Caco-2 (cell line): ENCODE measurements around the gene DTNB. TPM values are rescaled to one million over a fixed set of nuclear protein-coding genes. Genes with fewer than 3 reads are reported as not detected.

ENCODE experiments used
- BruUV-seq: library from RNA; stranded (reverse); fragments of 400-500 nt; replicated peaks from 2 replicates; lab custom pipeline; 2021; lab: Mats Ljungman, UMichigan
- CTCF ChIA-PET: fragments of 300-600 bp; sonication (Branson Sonifier 250); formaldehyde crosslinking; loops from one replicate; lab custom pipeline; 2022; ENCODE audit warnings: antibody characterized with exemption; lab: Charles Lee
- POLR2A ChIA-PET: fragments of 300-600 bp; sonication (Branson Sonifier 250); formaldehyde crosslinking; loops from one replicate; lab custom pipeline; 2022; ENCODE audit warnings: antibody characterized with exemption; lab: Charles Lee
- DNase-seq, 2 experiments: peaks; one replicate each; pipeline versions ENCODE4 v3.0.0 to v3.0.0-alpha.2; 2020 to 2022
- H3K27me3 ChIP-seq: replicated peaks from 2 replicates; pipeline ENCODE4 v1.6.0; 2011; ENCODE audit warnings: low read length; ENCODE audit not compliant: control insufficient read depth, insufficient read depth
- H3K36me3 ChIP-seq: 2 replicates; pipeline ENCODE4 v1.5.1; 2011; ENCODE audit warnings: low read length; ENCODE audit not compliant: control insufficient read depth, insufficient read depth
- H3K4me1 ChIP-seq: fragments of 250-450 bp; sonication (Bioruptor Pico); 2 replicates; pipeline ENCODE4 v1.5.1; 2020; ENCODE audit warnings: mild to moderate bottlenecking
- H3K4me3 ChIP-seq: 2 replicates; pipeline ENCODE4 v1.5.1; 2011; ENCODE audit warnings: low read depth, mild to moderate bottlenecking, control low read depth, low read length
- H3K9me3 ChIP-seq: fragments of 250-450 bp; sonication (Bioruptor Pico); 2 replicates; pipeline ENCODE4 v1.5.1; 2020; ENCODE audit warnings: mild to moderate bottlenecking, moderate library complexity
- H3K27ac Mint-ChIP-seq: one replicate; pipeline ENCODE4 v1.8.0; 2022; ENCODE audit warnings: mixed read lengths; ENCODE audit not compliant: unreplicated experiment
- H3K27me3 Mint-ChIP-seq: one replicate; pipeline ENCODE4 v1.8.0; 2022; ENCODE audit warnings: mixed read lengths; ENCODE audit not compliant: insufficient read depth, unreplicated experiment
- H3K36me3 Mint-ChIP-seq: one replicate; pipeline ENCODE4 v1.8.0; 2022; ENCODE audit warnings: mild to moderate bottlenecking, mixed read lengths; ENCODE audit not compliant: insufficient read depth, unreplicated experiment
- H3K4me1 Mint-ChIP-seq: one replicate; pipeline ENCODE4 v1.8.0; 2022; ENCODE audit warnings: low read depth, mixed read lengths; ENCODE audit not compliant: unreplicated experiment
- H3K4me3 Mint-ChIP-seq: one replicate; pipeline ENCODE4 v1.8.0; 2022; ENCODE audit warnings: mild to moderate bottlenecking, moderate library complexity, mixed read lengths; ENCODE audit not compliant: unreplicated experiment
- H3K9me3 Mint-ChIP-seq: one replicate; pipeline ENCODE4 v1.8.0; 2022; ENCODE audit warnings: mixed read lengths; ENCODE audit not compliant: unreplicated experiment
- CTCF ChIP-seq, 2 experiments: fragments of 200-600 bp in 1 of 2; IDR thresholded peaks; 1 replicate in 1 of 2; 2 replicates in 1 of 2; pipeline versions ENCODE4 v1.5.1 to v1.8.0; 2011 to 2022; ENCODE audit warnings: antibody characterized with exemption in 1 of 2, control low read depth in 1 of 2, inconsistent platforms in 1 of 2, low read depth in 1 of 2, low read length in 1 of 2, mild to moderate bottlenecking in 1 of 2, moderate library complexity in 1 of 2; ENCODE audit not compliant: insufficient read depth in 1 of 2, severe bottlenecking in 1 of 2, unreplicated experiment in 1 of 2
- intact Hi-C: fragments of 100-400 bp; cut with micrococcal nuclease; formaldehyde crosslinking; loops from one replicate; pipeline ENCODE4 v1.10.0; 2022; ENCODE audit not compliant: unreplicated experiment
- total RNA-seq: library from RNA; stranded (reverse); gene quantifications from 2 replicates; pipeline ENCODE4 v1.2.3, GENCODE V29; 2022

The DTNB gene
- total RNA-seq, 1 experiment from 2014 or later, result 50.4 TPM

- H3K27ac Mint-ChIP-seq, result no peak overlapping the region
These were observed 192.8 kb downstream of the DTNB start for GRCh38 chr2:25480561-25480960.

GRCh38 chr2:25479761-25480160 is 193.6 kb downstream of the DTNB start:
- intact Hi-C loops, result no loop called here
- no peaks in the 10 kb centered on the region for H3K36me3 ChIP-seq
- H3K27ac Mint-ChIP-seq, result no peak overlapping the region
- H3K36me3 Mint-ChIP-seq, result peaks cover 8% of the 10 kb centered on the region
- H3K4me3 Mint-ChIP-seq, result no peak overlapping the region
- H3K4me1 Mint-ChIP-seq, result peaks cover 7% of the 10 kb centered on the region
- no TSS peak for BruUV-seq
- H3K4me1 ChIP-seq, result peaks cover 3% of the 10 kb centered on the region; the same call in 1 of the 2 replicates
- ChIA-PET POLR2A (no interaction called here), CTCF (no interaction called here)
- H3K27me3 ChIP-seq, result no peaks in the 10 kb centered on the region
- TF ChIP-seq CTCF (IDR thresholded peaks at IDR 0.05; ENCODE audit: insufficient read depth in 1 of 2, low read depth in 1 of 2, low read length in 1 of 2, severe bottlenecking in 1 of 2, unreplicated experiment in 1 of 2), result no peak
- H3K9me3 ChIP-seq, result no peaks in the 10 kb centered on the region
- H3K9me3 Mint-ChIP-seq, result no peaks in the 10 kb centered on the region
- no peaks in the 10 kb centered on the region for H3K27me3 Mint-ChIP-seq
- H3K4me3 ChIP-seq, result no peak overlapping the region
- DNase-seq, result no peak

More at GRCh38 chr2:25480561-25480960, 192.8 kb downstream of the DTNB start:
- H3K27me3 ChIP-seq, result no peaks in the 10 kb centered on the region
- no peaks in the 10 kb centered on the region for H3K36me3 Mint-ChIP-seq
- no peak overlapping the region for H3K4me3 ChIP-seq
- intact Hi-C loops, result no loop called here
- BruUV-seq, result no TSS peak
- peaks cover 7% of the 10 kb centered on the region for H3K4me1 Mint-ChIP-seq
- TF ChIP-seq CTCF (IDR thresholded peaks at IDR 0.05; ENCODE audit: insufficient read depth in 1 of 2, low read depth in 1 of 2, low read length in 1 of 2, severe bottlenecking in 1 of 2, unreplicated experiment in 1 of 2), result no peak
- POLR2A ChIA-PET, result no interaction called here
- no peak for DNase-seq
- H3K4me1 ChIP-seq, result peaks cover 3% of the 10 kb centered on the region; the same call in 1 of the 2 replicates
- CTCF ChIA-PET, result no interaction called here
- no peak overlapping the region for H3K4me3 Mint-ChIP-seq
- H3K27me3 Mint-ChIP-seq, result no peaks in the 10 kb centered on the region
- no peaks in the 10 kb centered on the region for H3K9me3 ChIP-seq
- H3K36me3 ChIP-seq, result no peaks in the 10 kb centered on the region
- H3K9me3 Mint-ChIP-seq, result no peaks in the 10 kb centered on the region

DNA sequence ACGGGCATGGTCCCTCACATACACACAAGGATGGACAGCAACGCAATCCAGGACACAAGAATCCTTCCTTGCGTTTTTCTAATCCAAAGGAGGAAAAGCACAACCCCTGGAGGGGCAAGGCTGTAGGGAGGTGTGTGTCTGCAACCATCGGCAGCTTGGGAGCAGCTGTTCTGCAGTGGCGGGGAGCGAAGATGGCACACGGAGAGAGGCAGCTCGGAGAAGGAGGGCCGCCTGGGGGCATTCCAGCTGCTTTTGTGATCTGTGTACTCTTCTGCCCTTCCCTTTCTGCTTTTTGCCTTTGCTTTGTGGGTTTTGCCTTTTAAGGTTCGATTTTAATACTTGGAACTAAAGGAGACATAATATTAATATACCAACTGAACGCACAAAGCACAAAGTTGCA is 194.6 kb downstream of the DTNB start:
- no peak overlapping the region for H3K27ac Mint-ChIP-seq
- H3K4me1 Mint-ChIP-seq, result peaks cover 9% of the 10 kb centered on the region
- H3K27me3 ChIP-seq, result no peaks in the 10 kb centered on the region
- no peak overlapping the region for H3K4me3 ChIP-seq
- H3K9me3 ChIP-seq, result no peaks in the 10 kb centered on the region
- H3K9me3 Mint-ChIP-seq, result no peaks in the 10 kb centered on the region
- peaks cover 3% of the 10 kb centered on the region; the same call in 1 of the 2 replicates for H3K4me1 ChIP-seq
- peaks cover 8% of the 10 kb centered on the region for H3K36me3 Mint-ChIP-seq
- no peak overlapping the region for H3K4me3 Mint-ChIP-seq
- BruUV-seq, result no TSS peak
- intact Hi-C loops, result no loop called here
- DNase-seq, result no peak
- H3K36me3 ChIP-seq, result no peaks in the 10 kb centered on the region
- CTCF ChIA-PET, result no interaction called here
- no peaks in the 10 kb centered on the region for H3K27me3 Mint-ChIP-seq
- POLR2A ChIA-PET, result no interaction called here
- no peak for TF ChIP-seq CTCF (IDR thresholded peaks at IDR 0.05; ENCODE audit: insufficient read depth in 1 of 2, low read depth in 1 of 2, low read length in 1 of 2, severe bottlenecking in 1 of 2, unreplicated experiment in 1 of 2)
